GM23338 (cell line): Measurements from ENCODE around the gene TNPO1. TPM values are rescaled to one million over a fixed set of nuclear protein-coding genes. Genes with fewer than 3 reads are reported as not detected.

Experiments used
- ATAC-seq: fragments of 200-7000 bp; cut with Tn5 transposase; 3 replicates; pipeline ENCODE4 v1.9.1; 2020
- DNase-seq: peaks from one replicate; pipeline ENCODE4 v3.0.0-alpha.2; 2015; ENCODE audit warnings: low spot score
- H2AFZ ChIP-seq: fragments of 200-600 bp; sonication (generic); 2 replicates; pipeline ENCODE4 v1.8.0; 2016; ENCODE audit warnings: antibody characterized with exemption, mild to moderate bottlenecking, moderate library complexity
- H3F3A ChIP-seq: fragments of 200-600 bp; sonication (generic); replicated peaks from 2 replicates; pipeline ENCODE4 v1.8.0; 2017; ENCODE audit warnings: antibody characterized with exemption, mixed run types, low read depth
- H3K27ac ChIP-seq: fragments of 200-600 bp; sonication (generic); 2 replicates; pipeline ENCODE4 v1.6.1; 2016; ENCODE audit warnings: low read depth
- H3K27me3 ChIP-seq: fragments of 200-600 bp; sonication (generic); 2 replicates; pipeline ENCODE4 v1.8.0; 2016; ENCODE audit warnings: mild to moderate bottlenecking, mixed run types, moderate library complexity; ENCODE audit not compliant: insufficient read depth
- H3K36me3 ChIP-seq: fragments of 200-600 bp; sonication (generic); 2 replicates; pipeline ENCODE4 v1.8.0; 2016; ENCODE audit warnings: mild to moderate bottlenecking; ENCODE audit not compliant: insufficient read depth
- H3K4me1 ChIP-seq: fragments of 200-600 bp; sonication (generic); 2 replicates; pipeline ENCODE4 v1.8.0; 2016; ENCODE audit warnings: mild to moderate bottlenecking, moderate library complexity; ENCODE audit not compliant: insufficient read depth
- H3K4me2 ChIP-seq: fragments of 200-600 bp; sonication (generic); 2 replicates; pipeline ENCODE4 v1.7.1; 2017; ENCODE audit warnings: mixed run types
- H3K4me3 ChIP-seq: fragments of 200-600 bp; sonication (generic); 2 replicates; pipeline ENCODE4 v1.6.1; 2016; ENCODE audit warnings: mixed run types
- H3K79me2 ChIP-seq: fragments of 200-600 bp; sonication (generic); replicated peaks from 2 replicates; pipeline ENCODE4 v1.8.0; 2017; ENCODE audit warnings: mild to moderate bottlenecking; ENCODE audit not compliant: insufficient read depth
- H3K9me2 ChIP-seq: fragments of 200-600 bp; sonication (generic); 2 replicates; pipeline ENCODE4 v1.8.0; 2017; ENCODE audit not compliant: insufficient read depth
- H4K20me1 ChIP-seq: fragments of 200-600 bp; sonication (generic); replicated peaks from 2 replicates; pipeline ENCODE4 v1.8.0; 2017; ENCODE audit warnings: mild to moderate bottlenecking; ENCODE audit not compliant: insufficient read depth
- H3K27ac Mint-ChIP-seq: 2 replicates; pipeline ENCODE4 v1.8.0; 2020; ENCODE audit warnings: inconsistent platforms, mild to moderate bottlenecking, moderate library complexity, mixed read lengths
- H3K27me3 Mint-ChIP-seq: 3 replicates; pipeline ENCODE4 v1.8.0; 2022; ENCODE audit warnings: low read depth, mild to moderate bottlenecking, moderate library complexity, mixed read lengths, inconsistent platforms; ENCODE audit not compliant: insufficient read depth, poor library complexity
- H3K36me3 Mint-ChIP-seq: 3 replicates; pipeline ENCODE4 v1.8.0; 2021; ENCODE audit warnings: low read depth, mild to moderate bottlenecking, inconsistent platforms, moderate library complexity, mixed read lengths
- H3K4me1 Mint-ChIP-seq: 3 replicates; pipeline ENCODE4 v1.8.0; 2020; ENCODE audit warnings: mild to moderate bottlenecking, inconsistent platforms, mixed read lengths
- H3K4me3 Mint-ChIP-seq: 3 replicates; pipeline ENCODE4 v1.8.0; 2021; ENCODE audit warnings: moderate library complexity, mild to moderate bottlenecking, inconsistent platforms, mixed read lengths
- H3K9me3 Mint-ChIP-seq: 3 replicates; pipeline ENCODE4 v1.8.0; 2020; ENCODE audit warnings: moderate library complexity, mild to moderate bottlenecking, inconsistent platforms, mixed read lengths
- CREB1 ChIP-seq: fragments of 250-450 bp; sonication (Bioruptor Pico); IDR thresholded peaks from 2 replicates; pipeline ENCODE4 v1.5.0; 2020; ENCODE audit warnings: low read depth, mild to moderate bottlenecking, moderate library complexity
- EZH2 ChIP-seq: fragments of 200-600 bp; sonication (generic); IDR thresholded peaks from one replicate; pipeline ENCODE4 v1.8.0; 2017; ENCODE audit warnings: antibody characterized with exemption, mild to moderate bottlenecking, low read depth; ENCODE audit not compliant: unreplicated experiment
- EZH2phosphoT487 ChIP-seq: fragments of 200-600 bp; sonication (generic); IDR thresholded peaks from one replicate; pipeline ENCODE4 v1.8.1; 2018; ENCODE audit warnings: antibody characterized with exemption; ENCODE audit not compliant: unreplicated experiment
- JUNB ChIP-seq: IDR thresholded peaks from one replicate; pipeline ENCODE4 v1.6.1; 2016; ENCODE audit warnings: antibody characterized with exemption; ENCODE audit not compliant: unreplicated experiment
- NANOG ChIP-seq: IDR thresholded peaks from 2 replicates; pipeline ENCODE4 v1.6.1; 2016; ENCODE audit warnings: antibody characterized with exemption, borderline replicate concordance
- POLR2AphosphoS5 ChIP-seq: IDR thresholded peaks from 2 replicates; pipeline ENCODE4 v1.6.1; 2016; ENCODE audit warnings: antibody characterized with exemption, low read depth
- REST ChIP-seq: IDR thresholded peaks from one replicate; pipeline ENCODE4 v1.6.1; 2018; ENCODE audit warnings: antibody characterized with exemption; ENCODE audit not compliant: unreplicated experiment
- STAT1 ChIP-seq: IDR thresholded peaks from one replicate; pipeline ENCODE4 v1.6.1; 2016; ENCODE audit warnings: antibody characterized with exemption; ENCODE audit not compliant: unreplicated experiment
- ZNF114 ChIP-seq: fragments of 250-450 bp; sonication (Bioruptor Pico); IDR thresholded peaks from 2 replicates; pipeline ENCODE4 v1.5.0; 2020; ENCODE audit warnings: mild to moderate bottlenecking, moderate library complexity
- ZNF331 ChIP-seq: fragments of 250-450 bp; sonication (Bioruptor Pico); IDR thresholded peaks from 2 replicates; pipeline ENCODE4 v1.5.0; 2020; ENCODE audit warnings: low read depth, mild to moderate bottlenecking, moderate library complexity
- ZNF462 ChIP-seq: fragments of 250-450 bp; sonication (Bioruptor Pico); IDR thresholded peaks from 2 replicates; pipeline ENCODE4 v1.5.0; 2020; ENCODE audit warnings: mild to moderate bottlenecking, moderate library complexity
- polyA plus RNA-seq: library from polyadenylated mRNA; unstranded; fragments of >200 nt; fragmentation: Nextera tagmentation; extraction: Ambion mirVana; gene quantifications from 2 replicates; pipeline ENCODE4 v1.2.1, GENCODE V29; 2016
- total RNA-seq: library from RNA; depleted of rRNA; stranded (reverse); fragments of >200 nt; shearing (Covaris generic); gene quantifications from 2 replicates; pipeline ENCODE4 v1.2.3, GENCODE V29; 2014
- TF ChIP-seq, protein P1 (sequence below): IDR thresholded peaks from 2 replicates; pipeline ENCODE4 v1.6.1; 2016; ENCODE audit warnings: antibody characterized with exemption
- TF ChIP-seq, protein P2 (sequence below), 2 experiments: fragments of 200-600 bp in 1 of 2; sonication (generic) in 1 of 2; conservative IDR thresholded peaks; 2 replicates each; pipeline versions ENCODE4 v1.5.1 to v1.6.1; 2016 to 2017; ENCODE audit warnings: antibody characterized with exemption in 2 of 2, low read depth in 2 of 2, mild to moderate bottlenecking in 2 of 2, moderate library complexity in 1 of 2

Gene TNPO1
- total and polyA plus RNA-seq, 2 experiments from 2014 or later: 117 to 197 TPM

DNA sequence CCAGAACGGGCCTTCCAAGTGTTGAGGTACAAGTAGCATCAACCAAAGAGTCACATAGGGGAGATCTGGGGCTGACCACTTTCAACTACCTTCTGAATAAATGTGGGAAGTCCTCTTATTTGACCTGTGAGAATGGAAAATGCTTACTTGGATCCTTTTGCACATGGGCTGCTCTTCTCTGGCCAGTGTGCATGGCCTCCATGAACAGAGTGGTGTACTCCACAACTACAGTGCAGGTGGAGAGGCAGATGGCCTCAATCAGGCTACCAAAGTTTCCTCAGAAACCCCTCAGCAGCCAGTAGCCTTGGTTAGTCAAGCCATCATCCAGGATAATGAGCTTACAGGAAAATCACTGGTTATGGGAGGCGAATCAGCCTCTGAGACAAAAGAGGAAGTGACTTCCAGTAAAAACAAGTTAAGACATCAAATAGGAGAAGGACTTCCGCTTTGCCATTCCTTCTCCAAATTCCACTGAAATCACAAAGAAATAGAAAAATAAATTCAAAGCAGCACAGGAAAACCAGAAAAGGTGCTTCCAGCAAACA, 121.1 kb downstream of the TNPO1 start:
- Histone ChIP-seq H3F3A (no peaks in the 10 kb centered on the region), H3K27ac (no peak overlapping the region), H3K27me3 (no peaks in the 10 kb centered on the region), H3K4me1 (no peaks in the 10 kb centered on the region), H3K79me2 (no peaks in the 10 kb centered on the region), H3K9me2 (no peaks in the 10 kb centered on the region), H3K4me3 (no peak overlapping the region), H4K20me1 (no peaks in the 10 kb centered on the region), H3K36me3 (no peaks in the 10 kb centered on the region), H3K4me2 (no peak overlapping the region), H2AFZ (peak overlapping the region; percentile 86; the same call in 1 of the 2 replicates)
- H3K27ac Mint-ChIP-seq: no peak overlapping the region
- no peaks in the 10 kb centered on the region for H3K4me1 Mint-ChIP-seq
- H3K9me3 Mint-ChIP-seq: peaks cover 21% of the 10 kb centered on the region
- ATAC-seq (no peak), DNase-seq (no peak)
- no peak overlapping the region for H3K4me3 Mint-ChIP-seq
- TF ChIP-seq STAT1 (no peak), NANOG (no peak), REST (no peak), ZNF462 (CRISPR knock-in tag) (no peak), POLR2AphosphoS5 (no peak), ZNF114 (no peak), EZH2 (no peak), EZH2phosphoT487 (no peak), CREB1 (CRISPR knock-in tag) (no peak), JUNB (no peak), ZNF331 (CRISPR knock-in tag) (no peak)
- TF ChIP-seq, protein P1, sequence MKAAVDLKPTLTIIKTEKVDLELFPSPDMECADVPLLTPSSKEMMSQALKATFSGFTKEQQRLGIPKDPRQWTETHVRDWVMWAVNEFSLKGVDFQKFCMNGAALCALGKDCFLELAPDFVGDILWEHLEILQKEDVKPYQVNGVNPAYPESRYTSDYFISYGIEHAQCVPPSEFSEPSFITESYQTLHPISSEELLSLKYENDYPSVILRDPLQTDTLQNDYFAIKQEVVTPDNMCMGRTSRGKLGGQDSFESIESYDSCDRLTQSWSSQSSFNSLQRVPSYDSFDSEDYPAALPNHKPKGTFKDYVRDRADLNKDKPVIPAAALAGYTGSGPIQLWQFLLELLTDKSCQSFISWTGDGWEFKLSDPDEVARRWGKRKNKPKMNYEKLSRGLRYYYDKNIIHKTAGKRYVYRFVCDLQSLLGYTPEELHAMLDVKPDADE: no peak
- TF ChIP-seq, protein P2, sequence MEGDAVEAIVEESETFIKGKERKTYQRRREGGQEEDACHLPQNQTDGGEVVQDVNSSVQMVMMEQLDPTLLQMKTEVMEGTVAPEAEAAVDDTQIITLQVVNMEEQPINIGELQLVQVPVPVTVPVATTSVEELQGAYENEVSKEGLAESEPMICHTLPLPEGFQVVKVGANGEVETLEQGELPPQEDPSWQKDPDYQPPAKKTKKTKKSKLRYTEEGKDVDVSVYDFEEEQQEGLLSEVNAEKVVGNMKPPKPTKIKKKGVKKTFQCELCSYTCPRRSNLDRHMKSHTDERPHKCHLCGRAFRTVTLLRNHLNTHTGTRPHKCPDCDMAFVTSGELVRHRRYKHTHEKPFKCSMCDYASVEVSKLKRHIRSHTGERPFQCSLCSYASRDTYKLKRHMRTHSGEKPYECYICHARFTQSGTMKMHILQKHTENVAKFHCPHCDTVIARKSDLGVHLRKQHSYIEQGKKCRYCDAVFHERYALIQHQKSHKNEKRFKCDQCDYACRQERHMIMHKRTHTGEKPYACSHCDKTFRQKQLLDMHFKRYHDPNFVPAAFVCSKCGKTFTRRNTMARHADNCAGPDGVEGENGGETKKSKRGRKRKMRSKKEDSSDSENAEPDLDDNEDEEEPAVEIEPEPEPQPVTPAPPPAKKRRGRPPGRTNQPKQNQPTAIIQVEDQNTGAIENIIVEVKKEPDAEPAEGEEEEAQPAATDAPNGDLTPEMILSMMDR (conservative IDR thresholded peaks at IDR 0.05; ENCODE audit: low read depth in 2 of 2): no peak
- peaks cover 4% of the 10 kb centered on the region for H3K27me3 Mint-ChIP-seq
- peaks cover 18% of the 10 kb centered on the region; the same call in 2 of the 3 replicates for H3K36me3 Mint-ChIP-seq
